WERI-Rb-1 (cell line): ENCODE data around the gene ANKRD44.

ENCODE experiments used
- DNase-seq: peaks from one replicate; pipeline ENCODE4 v3.0.0-alpha.2; 2020
- H3K27ac ChIP-seq: fragments of 250-450 bp; sonication (Bioruptor Pico); 2 replicates; pipeline ENCODE4 v1.5.1; 2020; ENCODE audit warnings: mild to moderate bottlenecking, moderate library complexity
- H3K27me3 ChIP-seq: fragments of 250-450 bp; sonication (Bioruptor Pico); 2 replicates; pipeline ENCODE4 v1.5.1; 2021; ENCODE audit warnings: mild to moderate bottlenecking, low read depth, moderate library complexity; ENCODE audit not compliant: insufficient read depth, severe bottlenecking
- H3K36me3 ChIP-seq: fragments of 250-450 bp; sonication (Bioruptor Pico); 2 replicates; pipeline ENCODE4 v1.5.1; 2020; ENCODE audit warnings: mild to moderate bottlenecking, moderate library complexity
- H3K4me3 ChIP-seq: 2 replicates; pipeline ENCODE4 v1.5.1; 2011; ENCODE audit warnings: low read depth, mild to moderate bottlenecking, control low read depth, low read length
- H3K9me3 ChIP-seq: fragments of 250-450 bp; sonication (Bioruptor Pico); 2 replicates; pipeline ENCODE4 v1.5.1; 2021; ENCODE audit warnings: mild to moderate bottlenecking, moderate library complexity; ENCODE audit not compliant: severe bottlenecking
- CTCF ChIP-seq: IDR thresholded peaks from 2 replicates; pipeline ENCODE4 v1.5.1; 2011; ENCODE audit warnings: low read depth, mild to moderate bottlenecking, control low read depth, inconsistent platforms, low read length

ANKRD44 gene

GRCh38 chr2:197266477-197266876 is 44.1 kb downstream of the ANKRD44 start:
- H3K36me3 ChIP-seq = no peaks in the 10 kb centered on the region
- no peak for DNase-seq

GRCh38 chr2:197265924-197266323 is 44.7 kb downstream of the ANKRD44 start:
- no peaks in the 10 kb centered on the region for H3K27me3 ChIP-seq
- no peaks in the 10 kb centered on the region for H3K36me3 ChIP-seq
- no peak for DNase-seq
- H3K4me3 ChIP-seq = no peak overlapping the region
- H3K9me3 ChIP-seq = no peaks in the 10 kb centered on the region
- no peak overlapping the region for H3K27ac ChIP-seq
- no peak for TF ChIP-seq CTCF

More at GRCh38 chr2:197266477-197266876, 44.1 kb downstream of the ANKRD44 start:
- Histone ChIP-seq H3K9me3 (no peaks in the 10 kb centered on the region), H3K4me3 (no peak overlapping the region), H3K27me3 (no peaks in the 10 kb centered on the region), H3K27ac (no peak overlapping the region)
- TF ChIP-seq CTCF = no peak

GRCh38 chr2:197265036-197265435 is 45.5 kb downstream of the ANKRD44 start:
- Histone ChIP-seq H3K9me3 (no peaks in the 10 kb centered on the region), H3K27me3 (no peaks in the 10 kb centered on the region), H3K4me3 (no peak overlapping the region), H3K27ac (no peak overlapping the region), H3K36me3 (no peaks in the 10 kb centered on the region)
- no peak for DNase-seq
- no peak for TF ChIP-seq CTCF

GRCh38 chr2:197264332-197264731 is 46.2 kb downstream of the ANKRD44 start:
- DNase-seq = no peak
- H3K27ac ChIP-seq = no peak overlapping the region
- TF ChIP-seq CTCF = no peak

GRCh38 chr2:197263077-197263476 is 47.5 kb downstream of the ANKRD44 start:
- Histone ChIP-seq H3K4me3 (no peak overlapping the region), H3K27ac (no peak overlapping the region), H3K27me3 (no peaks in the 10 kb centered on the region), H3K36me3 (no peaks in the 10 kb centered on the region), H3K9me3 (no peaks in the 10 kb centered on the region)
- TF ChIP-seq CTCF = no peak
- no peak for DNase-seq

More at GRCh38 chr2:197264332-197264731, 46.2 kb downstream of the ANKRD44 start:
- H3K9me3 ChIP-seq = no peaks in the 10 kb centered on the region
- no peaks in the 10 kb centered on the region for H3K36me3 ChIP-seq
- no peaks in the 10 kb centered on the region for H3K27me3 ChIP-seq
- no peak overlapping the region for H3K4me3 ChIP-seq

- H3K27me3 ChIP-seq = no peaks in the 10 kb centered on the region
- H3K9me3 ChIP-seq = no peaks in the 10 kb centered on the region
- no peak overlapping the region for H3K27ac ChIP-seq
- no peak overlapping the region for H3K4me3 ChIP-seq
- TF ChIP-seq CTCF = no peak
- no peaks in the 10 kb centered on the region for H3K36me3 ChIP-seq
- DNase-seq = no peak
Observed at GRCh38 chr2:197261808-197262226, 48.8 kb downstream of the ANKRD44 start.
